Neural cell (in vitro differentiated cells): ENCODE results near the gene ATP5F1E. TPM values are rescaled to one million over a fixed set of nuclear protein-coding genes. Genes with fewer than 3 reads are reported as not detected.

Experiments used
- H2AFZ ChIP-seq: fragments of 200-600, 300-800 bp; sonication (generic), shearing (Covaris generic); 2 replicates; pipeline ENCODE4 v1.6.0; 2014; ENCODE audit warnings: low read depth, mild to moderate bottlenecking, antibody characterized with exemption, low read length, moderate library complexity
- H3F3A ChIP-seq: fragments of 200-600 bp; shearing (Covaris generic); 2 replicates; pipeline ENCODE4 v1.6.1; 2016; ENCODE audit warnings: mild to moderate bottlenecking, moderate library complexity, mixed read lengths, antibody characterized with exemption, low read length; ENCODE audit not compliant: insufficient read depth, poor library complexity, severe bottlenecking
- H3K27ac ChIP-seq: fragments of 200-600, 300-800 bp; sonication (generic), shearing (Covaris generic); 2 replicates; pipeline ENCODE4 v1.5.1; 2014; ENCODE audit warnings: mild to moderate bottlenecking, low read length, moderate library complexity
- H3K27me3 ChIP-seq: fragments of 300-800, 200-600 bp; sonication (generic), shearing (Covaris generic); 2 replicates; pipeline ENCODE4 v1.6.0; 2014; ENCODE audit warnings: mild to moderate bottlenecking, low read depth, low read length, moderate library complexity; ENCODE audit not compliant: insufficient read depth
- H3K36me3 ChIP-seq: fragments of 300-800, 200-600 bp; sonication (generic), shearing (Covaris generic); 2 replicates; pipeline ENCODE4 v1.5.1; 2014; ENCODE audit warnings: mild to moderate bottlenecking, antibody characterized with exemption, low read length, moderate library complexity; ENCODE audit not compliant: insufficient read depth
- H3K4me2 ChIP-seq: fragments of 300-800, 200-600 bp; sonication (generic), shearing (Covaris generic); 2 replicates; pipeline ENCODE4 v1.6.0; 2014; ENCODE audit warnings: mild to moderate bottlenecking, low read length
- H3K4me3 ChIP-seq: fragments of 300-800, 200-600 bp; sonication (generic), shearing (Covaris generic); 2 replicates; pipeline ENCODE4 v1.5.1; 2014; ENCODE audit warnings: mild to moderate bottlenecking, low read length, moderate library complexity
- H3K79me2 ChIP-seq: fragments of 200-600 bp; shearing (Covaris generic); replicated peaks from 2 replicates; pipeline ENCODE4 v1.6.0; 2014; ENCODE audit warnings: mild to moderate bottlenecking, low read length, moderate library complexity; ENCODE audit not compliant: insufficient read depth
- H3K9ac ChIP-seq: fragments of 300-800, 200-600 bp; sonication (generic), shearing (Covaris generic); 2 replicates; pipeline ENCODE4 v1.6.1; 2016; ENCODE audit warnings: mild to moderate bottlenecking, low read length, mixed read lengths
- H3K9me2 ChIP-seq: fragments of 200-600 bp; shearing (Covaris generic); 2 replicates; pipeline ENCODE4 v1.6.1; 2016; ENCODE audit warnings: mild to moderate bottlenecking, low read length, mixed read lengths; ENCODE audit not compliant: insufficient read depth
- H3K9me3 ChIP-seq: fragments of 200-600, 300-800 bp; sonication (generic), shearing (Covaris generic); 2 replicates; pipeline ENCODE4 v1.6.1; 2016; ENCODE audit warnings: mild to moderate bottlenecking, mixed run types, low read length, moderate library complexity, mixed read lengths
- H4K20me1 ChIP-seq: fragments of 200-600 bp; shearing (Covaris generic); 2 replicates; pipeline ENCODE4 v1.6.1; 2016; ENCODE audit warnings: mild to moderate bottlenecking, mixed run types; ENCODE audit not compliant: insufficient read depth
- EP300 ChIP-seq: fragments of 450-650 bp; conservative IDR thresholded peaks from 2 replicates; pipeline ENCODE4 v1.6.1; 2014; ENCODE audit warnings: antibody characterized with exemption, mild to moderate bottlenecking, moderate library complexity; ENCODE audit not compliant: poor library complexity, severe bottlenecking
- EZH2 ChIP-seq: fragments of 200-600, 300-800 bp; shearing (Covaris generic), sonication (generic); IDR thresholded peaks from 2 replicates; pipeline ENCODE4 v1.6.1; 2014; ENCODE audit warnings: antibody characterized with exemption, low read length, borderline replicate concordance, mild to moderate bottlenecking; ENCODE audit not compliant: insufficient read depth, poor library complexity, severe bottlenecking
- MXI1 ChIP-seq: fragments of 450-650 bp; conservative IDR thresholded peaks from 2 replicates; pipeline ENCODE4 v1.6.1; 2014; ENCODE audit warnings: antibody characterized with exemption, mild to moderate bottlenecking; ENCODE audit not compliant: poor library complexity, severe bottlenecking
- POLR2AphosphoS5 ChIP-seq: IDR thresholded peaks from 2 replicates; pipeline ENCODE4 v1.6.1; 2012
- RAD21 ChIP-seq: fragments of 450-650 bp; conservative IDR thresholded peaks from 2 replicates; pipeline ENCODE4 v1.6.1; 2014; ENCODE audit warnings: antibody characterized with exemption, mild to moderate bottlenecking, moderate library complexity
- SMC3 ChIP-seq: fragments of 450-650 bp; conservative IDR thresholded peaks from 2 replicates; pipeline ENCODE4 v1.6.1; 2014; ENCODE audit warnings: antibody characterized with exemption, mild to moderate bottlenecking, moderate library complexity; ENCODE audit not compliant: poor library complexity
- TAF1 ChIP-seq: IDR thresholded peaks from 2 replicates; pipeline ENCODE4 v1.6.1; 2012; ENCODE audit warnings: low read depth
- polyA plus RNA-seq: library from polyadenylated mRNA; depleted of rRNA; stranded (reverse); fragments of >200 nt; gene quantifications from 2 replicates; pipeline ENCODE4 v1.2.3, GENCODE V29; 2014
- TF ChIP-seq, protein P1 (sequence below): fragments of 450-650 bp; IDR thresholded peaks from 2 replicates; pipeline ENCODE4 v1.5.1; 2014; ENCODE audit warnings: antibody characterized with exemption, mild to moderate bottlenecking, moderate library complexity; ENCODE audit not compliant: poor library complexity, severe bottlenecking
- TF ChIP-seq, protein P2 (sequence below): IDR thresholded peaks from 2 replicates; pipeline ENCODE4 v1.6.1; 2012; ENCODE audit warnings: borderline replicate concordance

ATP5F1E gene
- polyA plus RNA-seq, 1 donor from 2014 or later, result 133 TPM

DNA sequence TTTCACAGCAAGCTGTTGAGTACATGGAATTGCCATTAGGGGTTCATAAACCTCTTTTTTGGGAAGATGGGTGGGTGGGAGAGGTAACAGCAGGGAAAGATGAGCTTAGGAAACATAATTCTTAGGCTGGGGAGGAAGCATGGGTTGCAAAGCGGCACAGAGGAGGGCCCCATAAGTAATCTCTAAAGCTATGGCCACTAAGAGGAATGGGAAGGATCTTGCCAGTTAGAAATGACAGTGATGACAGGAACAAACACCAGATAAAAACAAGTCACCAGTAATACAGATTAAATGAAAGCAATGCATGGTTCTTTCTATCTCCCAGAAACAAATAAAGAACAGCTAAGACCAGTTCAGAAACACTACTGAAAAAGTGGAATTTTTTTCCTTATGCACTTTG lies 41.4 kb upstream of the ATP5F1E start:
- TF ChIP-seq EZH2 (no peak), MXI1 (no peak), EP300 (no peak), POLR2AphosphoS5 (no peak), SMC3 (no peak), RAD21 (no peak), TAF1 (no peak)
- H3K4me2 ChIP-seq, result no peak overlapping the region
- H2AFZ ChIP-seq, result no peak overlapping the region
- no peaks in the 10 kb centered on the region for H3K79me2 ChIP-seq
- H3F3A ChIP-seq, result no peaks in the 10 kb centered on the region
- H4K20me1 ChIP-seq, result no peaks in the 10 kb centered on the region
- no peak overlapping the region for H3K27ac ChIP-seq
- no peak overlapping the region for H3K4me3 ChIP-seq
- H3K36me3 ChIP-seq, result no peaks in the 10 kb centered on the region
- H3K27me3 ChIP-seq, result no peaks in the 10 kb centered on the region
- no peaks in the 10 kb centered on the region for H3K9me3 ChIP-seq
- H3K9ac ChIP-seq, result no peak overlapping the region
- no peaks in the 10 kb centered on the region for H3K9me2 ChIP-seq

DNA sequence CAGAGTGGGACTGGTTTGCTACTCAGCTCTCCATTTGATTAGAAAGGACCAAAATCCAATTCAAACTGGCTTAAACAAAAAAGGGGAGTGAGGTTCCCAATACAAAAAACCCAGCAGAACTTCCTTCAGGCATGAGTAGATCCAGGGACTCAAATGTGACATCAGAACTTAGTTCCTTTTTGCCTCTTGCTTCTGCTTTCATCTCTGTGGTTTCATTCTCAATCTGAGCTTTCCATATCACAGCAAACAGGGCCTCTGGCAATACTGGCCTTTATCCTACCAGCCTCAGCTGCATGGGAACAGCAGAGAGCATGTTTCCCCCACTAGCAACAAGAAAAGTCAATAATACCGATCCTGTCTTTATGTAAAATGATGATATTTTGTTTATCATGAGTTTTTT lies 39.1 kb upstream of the ATP5F1E start:
- Histone ChIP-seq H2AFZ (no peak overlapping the region), H3F3A (no peaks in the 10 kb centered on the region), H3K36me3 (no peaks in the 10 kb centered on the region), H3K9ac (no peak overlapping the region), H3K79me2 (no peaks in the 10 kb centered on the region), H3K27me3 (no peaks in the 10 kb centered on the region), H4K20me1 (no peaks in the 10 kb centered on the region), H3K9me2 (no peaks in the 10 kb centered on the region), H3K4me2 (no peak overlapping the region), H3K4me3 (no peak overlapping the region), H3K9me3 (no peaks in the 10 kb centered on the region), H3K27ac (no peak overlapping the region)
- TF ChIP-seq TAF1 (no peak), RAD21 (no peak), EZH2 (no peak), MXI1 (no peak)
- TF ChIP-seq, protein P1, sequence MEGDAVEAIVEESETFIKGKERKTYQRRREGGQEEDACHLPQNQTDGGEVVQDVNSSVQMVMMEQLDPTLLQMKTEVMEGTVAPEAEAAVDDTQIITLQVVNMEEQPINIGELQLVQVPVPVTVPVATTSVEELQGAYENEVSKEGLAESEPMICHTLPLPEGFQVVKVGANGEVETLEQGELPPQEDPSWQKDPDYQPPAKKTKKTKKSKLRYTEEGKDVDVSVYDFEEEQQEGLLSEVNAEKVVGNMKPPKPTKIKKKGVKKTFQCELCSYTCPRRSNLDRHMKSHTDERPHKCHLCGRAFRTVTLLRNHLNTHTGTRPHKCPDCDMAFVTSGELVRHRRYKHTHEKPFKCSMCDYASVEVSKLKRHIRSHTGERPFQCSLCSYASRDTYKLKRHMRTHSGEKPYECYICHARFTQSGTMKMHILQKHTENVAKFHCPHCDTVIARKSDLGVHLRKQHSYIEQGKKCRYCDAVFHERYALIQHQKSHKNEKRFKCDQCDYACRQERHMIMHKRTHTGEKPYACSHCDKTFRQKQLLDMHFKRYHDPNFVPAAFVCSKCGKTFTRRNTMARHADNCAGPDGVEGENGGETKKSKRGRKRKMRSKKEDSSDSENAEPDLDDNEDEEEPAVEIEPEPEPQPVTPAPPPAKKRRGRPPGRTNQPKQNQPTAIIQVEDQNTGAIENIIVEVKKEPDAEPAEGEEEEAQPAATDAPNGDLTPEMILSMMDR, result no peak

DNA sequence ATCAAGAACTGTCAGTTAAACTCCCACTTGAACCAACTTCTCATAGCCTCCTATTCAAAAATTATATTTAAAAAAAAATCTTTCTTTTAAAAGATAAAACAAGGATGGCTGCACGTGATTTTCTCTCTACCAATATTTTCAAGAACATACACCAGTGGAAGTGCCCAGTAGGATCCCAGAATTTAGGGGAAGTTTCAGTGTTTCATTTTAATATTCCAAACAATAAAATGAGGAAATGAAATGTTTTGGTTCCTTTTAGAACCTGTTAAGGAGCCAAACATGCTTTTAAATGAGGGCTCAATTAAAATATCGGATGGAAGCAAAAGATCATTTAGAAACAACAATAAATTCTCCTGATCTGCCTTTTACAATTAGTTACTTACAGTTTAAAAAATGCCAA lies 36.9 kb upstream of the ATP5F1E start:
- TF ChIP-seq SMC3 (no peak), POLR2AphosphoS5 (no peak), MXI1 (no peak), TAF1 (no peak), RAD21 (no peak), EP300 (no peak), EZH2 (no peak)
- TF ChIP-seq, protein P1, result no peak
- TF ChIP-seq, protein P2, sequence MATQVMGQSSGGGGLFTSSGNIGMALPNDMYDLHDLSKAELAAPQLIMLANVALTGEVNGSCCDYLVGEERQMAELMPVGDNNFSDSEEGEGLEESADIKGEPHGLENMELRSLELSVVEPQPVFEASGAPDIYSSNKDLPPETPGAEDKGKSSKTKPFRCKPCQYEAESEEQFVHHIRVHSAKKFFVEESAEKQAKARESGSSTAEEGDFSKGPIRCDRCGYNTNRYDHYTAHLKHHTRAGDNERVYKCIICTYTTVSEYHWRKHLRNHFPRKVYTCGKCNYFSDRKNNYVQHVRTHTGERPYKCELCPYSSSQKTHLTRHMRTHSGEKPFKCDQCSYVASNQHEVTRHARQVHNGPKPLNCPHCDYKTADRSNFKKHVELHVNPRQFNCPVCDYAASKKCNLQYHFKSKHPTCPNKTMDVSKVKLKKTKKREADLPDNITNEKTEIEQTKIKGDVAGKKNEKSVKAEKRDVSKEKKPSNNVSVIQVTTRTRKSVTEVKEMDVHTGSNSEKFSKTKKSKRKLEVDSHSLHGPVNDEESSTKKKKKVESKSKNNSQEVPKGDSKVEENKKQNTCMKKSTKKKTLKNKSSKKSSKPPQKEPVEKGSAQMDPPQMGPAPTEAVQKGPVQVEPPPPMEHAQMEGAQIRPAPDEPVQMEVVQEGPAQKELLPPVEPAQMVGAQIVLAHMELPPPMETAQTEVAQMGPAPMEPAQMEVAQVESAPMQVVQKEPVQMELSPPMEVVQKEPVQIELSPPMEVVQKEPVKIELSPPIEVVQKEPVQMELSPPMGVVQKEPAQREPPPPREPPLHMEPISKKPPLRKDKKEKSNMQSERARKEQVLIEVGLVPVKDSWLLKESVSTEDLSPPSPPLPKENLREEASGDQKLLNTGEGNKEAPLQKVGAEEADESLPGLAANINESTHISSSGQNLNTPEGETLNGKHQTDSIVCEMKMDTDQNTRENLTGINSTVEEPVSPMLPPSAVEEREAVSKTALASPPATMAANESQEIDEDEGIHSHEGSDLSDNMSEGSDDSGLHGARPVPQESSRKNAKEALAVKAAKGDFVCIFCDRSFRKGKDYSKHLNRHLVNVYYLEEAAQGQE, result no peak
- Histone ChIP-seq H3K9me2 (no peaks in the 10 kb centered on the region), H3K9ac (no peak overlapping the region), H3K4me2 (no peak overlapping the region), H4K20me1 (no peaks in the 10 kb centered on the region), H2AFZ (no peak overlapping the region), H3K36me3 (no peaks in the 10 kb centered on the region), H3K4me3 (no peak overlapping the region), H3K27ac (no peak overlapping the region), H3K27me3 (no peaks in the 10 kb centered on the region), H3K9me3 (no peaks in the 10 kb centered on the region), H3K79me2 (no peaks in the 10 kb centered on the region), H3F3A (no peaks in the 10 kb centered on the region)
